ENCODE data around the gene SLC25A39. TPM values are rescaled to one million over a fixed set of nuclear protein-coding genes. Genes with fewer than 3 reads are reported as not detected.

The SLC25A39 gene
- total and polyA plus RNA-seq, 9 of the 15 experiments (the other 6 are each of a cell fraction or from before 2014, with no cell fraction given): 4.8 to 267 (median 140) TPM

DNA sequence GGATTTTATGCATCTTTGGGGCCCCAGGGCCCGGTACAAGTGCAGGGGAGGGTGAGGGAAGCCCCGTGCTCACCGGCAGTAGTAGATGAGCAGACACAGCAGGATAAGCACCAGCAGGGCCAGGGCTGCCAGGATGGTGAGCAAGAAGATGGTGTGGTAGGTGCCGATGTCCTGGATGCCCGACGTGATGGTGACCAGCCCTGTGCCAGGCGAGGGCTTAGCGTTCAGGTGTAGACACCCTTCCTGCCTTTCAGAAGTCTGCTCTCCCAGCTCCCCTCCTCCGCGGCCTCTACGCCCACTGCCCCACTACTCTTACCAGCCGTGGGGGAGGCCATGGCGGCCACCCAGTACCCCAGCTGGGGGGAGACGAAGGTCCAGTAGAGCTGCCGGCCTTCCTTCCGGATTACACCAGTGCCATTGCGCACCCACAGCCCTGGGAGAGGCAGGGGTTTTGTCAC is 31.0 kb upstream of the SLC25A39 start (continued):
- TF ChIP-seq, protein P1, sequence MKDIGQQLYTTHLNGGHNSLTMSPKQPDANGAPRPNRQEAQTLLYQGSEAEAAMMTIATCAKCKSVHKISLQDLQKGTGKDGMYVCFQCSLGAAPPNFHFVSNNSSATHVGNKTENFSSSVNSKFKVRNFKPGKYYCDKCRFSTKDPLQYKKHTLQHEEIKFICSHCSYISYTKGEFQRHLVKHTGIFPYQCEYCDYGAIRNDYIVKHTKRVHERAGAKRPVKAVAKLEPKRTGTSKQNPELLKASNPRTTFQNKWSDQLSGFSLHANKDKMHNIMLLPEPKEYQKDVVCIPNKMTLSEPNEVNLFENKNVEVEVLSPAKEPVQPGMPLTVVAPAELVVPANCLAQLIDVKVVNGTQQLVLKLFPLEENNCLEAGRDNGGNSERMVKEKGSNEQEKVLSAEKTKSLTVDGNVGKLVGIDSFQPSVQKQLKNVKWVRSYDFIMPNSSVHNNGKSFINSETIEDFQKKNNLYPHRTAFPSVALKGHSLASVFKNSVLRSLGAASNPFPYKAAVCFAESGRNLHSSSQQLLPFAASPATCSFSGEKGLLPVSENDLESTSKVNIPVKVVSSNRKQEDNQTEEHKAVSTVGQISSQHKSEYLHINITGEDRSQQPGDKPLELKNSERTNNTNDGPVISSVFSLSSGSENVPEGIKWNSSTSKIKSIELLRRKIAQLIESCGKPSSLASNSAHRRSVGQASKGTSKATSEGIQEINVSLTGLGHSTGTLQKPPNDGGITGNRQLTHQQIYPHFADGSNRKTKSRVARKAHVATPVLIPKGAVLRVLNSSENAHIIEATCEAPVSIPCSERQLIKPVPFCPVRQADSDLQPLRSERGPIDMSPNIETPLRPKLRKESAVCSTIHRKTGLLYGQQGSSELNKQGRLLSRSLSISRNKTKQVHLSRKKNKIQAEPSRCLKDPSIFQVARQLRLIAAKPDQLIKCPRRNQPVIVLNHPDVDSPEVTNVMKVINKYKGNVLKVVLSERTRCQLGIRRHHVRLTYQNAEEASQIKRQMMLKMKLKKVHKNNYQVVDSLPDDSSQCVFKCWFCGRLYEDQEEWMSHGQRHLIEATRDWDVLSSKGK (CRISPR knock-in tag; IDR thresholded peaks at IDR 0.05): no peak
- TF ChIP-seq, protein P2, sequence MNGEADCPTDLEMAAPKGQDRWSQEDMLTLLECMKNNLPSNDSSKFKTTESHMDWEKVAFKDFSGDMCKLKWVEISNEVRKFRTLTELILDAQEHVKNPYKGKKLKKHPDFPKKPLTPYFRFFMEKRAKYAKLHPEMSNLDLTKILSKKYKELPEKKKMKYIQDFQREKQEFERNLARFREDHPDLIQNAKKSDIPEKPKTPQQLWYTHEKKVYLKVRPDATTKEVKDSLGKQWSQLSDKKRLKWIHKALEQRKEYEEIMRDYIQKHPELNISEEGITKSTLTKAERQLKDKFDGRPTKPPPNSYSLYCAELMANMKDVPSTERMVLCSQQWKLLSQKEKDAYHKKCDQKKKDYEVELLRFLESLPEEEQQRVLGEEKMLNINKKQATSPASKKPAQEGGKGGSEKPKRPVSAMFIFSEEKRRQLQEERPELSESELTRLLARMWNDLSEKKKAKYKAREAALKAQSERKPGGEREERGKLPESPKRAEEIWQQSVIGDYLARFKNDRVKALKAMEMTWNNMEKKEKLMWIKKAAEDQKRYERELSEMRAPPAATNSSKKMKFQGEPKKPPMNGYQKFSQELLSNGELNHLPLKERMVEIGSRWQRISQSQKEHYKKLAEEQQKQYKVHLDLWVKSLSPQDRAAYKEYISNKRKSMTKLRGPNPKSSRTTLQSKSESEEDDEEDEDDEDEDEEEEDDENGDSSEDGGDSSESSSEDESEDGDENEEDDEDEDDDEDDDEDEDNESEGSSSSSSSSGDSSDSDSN (IDR thresholded peaks at IDR 0.05; ENCODE audit: borderline replicate concordance in 1 of 2, low read depth in 2 of 2, low read length in 2 of 2): no peak
- TF ChIP-seq STAT5A (IDR thresholded peaks at IDR 0.05; ENCODE audit: borderline replicate concordance, low read length): no peak
